HG02798 (cell line): ENCODE data around the gene COL4A2.
"Not testable (repeated sequence)": the region's sequence is repeated elsewhere in the genome, so short reads cannot be mapped to it uniquely, and the experiment has no call there.

Experiments
- ATAC-seq: cut with Tn5 transposase; IDR thresholded peaks from one replicate; pipeline ENCODE4 v1.9.1; 2021; ENCODE audit warnings: mild to moderate bottlenecking; ENCODE audit not compliant: unreplicated experiment, poor library complexity

The COL4A2 gene

DNA sequence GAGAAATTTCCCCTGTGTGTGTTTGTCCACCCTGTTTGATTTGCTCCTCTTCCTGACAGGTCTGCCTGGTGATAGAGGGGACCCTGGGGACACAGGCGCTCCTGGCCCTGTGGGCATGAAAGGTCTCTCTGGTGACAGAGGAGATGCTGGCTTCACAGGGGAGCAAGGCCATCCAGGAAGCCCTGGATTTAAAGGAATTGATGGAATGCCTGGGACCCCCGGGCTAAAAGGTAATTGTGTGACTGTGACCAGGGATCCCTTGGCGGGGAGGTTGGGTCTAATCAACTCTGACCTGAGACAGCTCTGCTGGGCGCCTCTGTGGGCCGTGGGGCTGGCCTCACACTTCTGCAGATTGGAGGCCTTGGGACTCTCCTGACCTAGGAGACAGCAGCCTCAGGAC, 173.1 kb downstream of the COL4A2 start:
- ATAC-seq: no peak

- no peak for ATAC-seq
Measured at GRCh38 chr13:110483386-110483968, 176.4 kb downstream of the COL4A2 start.

- ATAC-seq: no peak
Measured at GRCh38 chr13:110484290-110485048, 177.4 kb downstream of the COL4A2 start.

- ATAC-seq: no peak
Measured at GRCh38 chr13:110485604-110486003, 178.5 kb downstream of the COL4A2 start.

DNA sequence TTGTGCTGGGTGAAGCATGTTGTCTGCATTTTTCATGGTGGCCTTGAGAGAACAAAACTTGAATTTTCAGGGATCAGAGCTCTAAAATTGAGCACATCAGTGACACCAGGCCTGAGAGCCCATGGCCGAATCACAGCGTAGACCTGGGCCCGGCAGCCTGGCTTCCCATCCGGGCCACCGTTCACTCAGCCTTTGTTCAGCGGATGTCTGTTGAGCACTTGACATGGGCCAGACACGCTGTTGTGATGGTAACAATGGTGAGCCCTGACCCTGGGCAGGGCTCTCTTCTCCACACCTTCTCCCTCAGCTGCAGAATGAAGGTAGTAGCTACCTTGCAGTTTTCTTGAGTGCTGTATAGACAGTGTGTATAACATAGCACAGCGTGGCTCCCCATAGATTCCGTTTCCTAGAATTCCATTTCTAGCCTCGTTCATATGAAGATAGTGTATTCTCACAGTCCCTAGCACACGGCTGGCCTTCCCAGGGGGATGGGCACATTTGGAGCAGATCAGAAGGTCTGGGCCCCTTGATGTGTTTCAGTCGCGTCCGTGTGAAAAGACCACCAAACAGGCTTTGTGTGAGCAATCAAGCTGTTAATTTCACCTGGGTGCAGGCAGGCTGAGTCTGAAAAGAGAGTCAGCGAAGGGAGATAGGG, 179.1 kb downstream of the COL4A2 start:
- ATAC-seq: no peak

- ATAC-seq: not testable (repeated sequence)
Measured at GRCh38 chr13:110486880-110487279, 179.8 kb downstream of the COL4A2 start.

DNA sequence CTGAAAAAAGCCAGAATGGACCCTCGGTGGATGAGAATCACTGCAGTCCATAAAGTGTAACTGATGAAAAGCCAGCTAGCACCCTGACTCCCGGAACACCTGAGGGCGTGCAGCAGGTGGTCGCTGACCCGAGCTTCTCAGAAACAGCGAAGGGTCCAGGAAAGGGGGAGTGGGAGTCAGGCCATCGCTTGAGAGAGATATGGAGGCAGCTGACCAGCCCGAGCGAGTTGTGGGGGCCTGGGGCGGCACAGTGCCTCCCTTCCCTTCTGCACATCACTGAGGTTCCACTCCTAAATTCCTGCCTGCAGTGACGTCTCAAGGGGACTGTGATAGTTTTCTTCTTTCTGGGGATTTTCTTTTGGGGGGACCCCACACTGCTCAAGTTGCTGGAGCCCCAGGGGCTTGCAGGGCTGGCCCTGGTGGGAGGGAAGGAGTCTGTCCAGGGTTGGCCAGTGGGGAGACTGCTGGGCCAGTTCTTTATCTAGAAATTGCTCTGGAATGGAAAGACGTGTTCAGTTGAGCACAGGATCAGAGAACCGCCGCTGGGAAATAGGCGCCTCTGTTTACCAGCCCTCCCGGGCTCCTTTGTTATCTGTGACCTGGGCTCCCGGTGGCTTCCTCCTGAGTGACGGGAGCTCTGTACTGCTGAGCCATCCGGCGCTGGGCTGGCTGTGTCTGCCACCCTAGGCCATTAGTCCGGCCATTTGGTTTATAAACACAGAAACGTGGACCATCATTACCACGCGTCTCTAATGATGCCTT, 183.1 kb downstream of the COL4A2 start:
- ATAC-seq: no peak

GRCh38 chr13:110491869-110492678, 185.0 kb downstream of the COL4A2 start:
- ATAC-seq: no peak

GRCh38 chr13:110492679-110493593, 185.9 kb downstream of the COL4A2 start:
- no peak for ATAC-seq

DNA sequence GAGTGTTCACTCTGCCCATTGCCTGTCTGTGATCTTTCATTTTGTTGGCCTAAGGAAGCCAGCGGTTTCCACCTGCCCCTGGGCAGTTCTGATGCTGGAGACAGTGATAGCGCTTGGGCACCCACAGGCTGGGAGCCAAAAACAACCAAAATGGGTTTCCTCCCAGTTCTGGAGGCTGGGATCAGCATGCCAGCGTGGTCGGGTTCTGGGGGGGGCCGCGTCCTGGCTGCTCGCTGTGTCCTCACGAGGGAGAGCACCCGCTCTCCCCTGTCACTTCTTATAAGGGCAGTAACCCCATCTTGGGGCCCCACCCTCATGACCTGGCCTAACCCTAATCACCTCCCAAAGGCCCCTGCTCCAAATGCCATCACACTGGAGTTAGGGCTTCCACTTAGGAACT, 186.5 kb downstream of the COL4A2 start:
- ATAC-seq: no peak

DNA sequence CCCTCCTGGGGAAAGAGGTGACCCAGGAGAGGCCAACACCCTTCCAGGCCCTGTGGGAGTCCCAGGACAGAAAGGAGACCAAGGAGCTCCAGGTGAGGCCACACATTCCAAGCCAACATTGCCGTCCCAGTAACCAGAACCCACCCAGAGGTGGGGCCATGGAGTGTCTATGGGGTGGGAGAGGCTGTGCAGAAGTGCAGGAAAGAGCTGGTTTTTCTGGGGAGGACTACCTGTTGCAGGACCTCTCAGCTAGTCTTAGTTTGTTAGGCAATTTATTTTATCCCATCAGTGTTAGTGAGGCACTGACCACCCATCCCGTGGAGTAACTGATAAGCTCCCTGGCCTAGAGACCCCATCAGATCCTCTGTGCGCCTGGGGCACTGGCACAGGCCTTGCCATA, 188.3 kb downstream of the COL4A2 start:
- no peak for ATAC-seq

DNA sequence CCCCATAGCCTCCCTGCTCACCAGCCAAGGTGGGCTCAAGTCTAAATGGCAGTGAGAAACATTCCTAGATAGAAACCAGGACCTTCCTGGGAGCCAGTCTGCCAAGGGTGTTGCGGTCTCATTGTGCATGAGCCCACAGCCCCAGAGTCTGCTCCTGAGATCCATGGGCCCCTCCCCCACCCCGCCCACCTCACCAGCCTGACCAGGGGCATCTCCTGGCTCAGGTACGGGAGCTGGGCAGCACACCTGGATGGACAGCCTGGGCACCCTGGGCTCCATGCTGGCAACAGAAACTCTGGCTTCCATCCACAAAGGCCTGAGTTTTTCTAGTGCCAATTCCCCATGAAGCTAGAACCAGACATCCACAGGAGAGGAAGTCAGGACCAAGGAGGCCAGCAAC, 188.8 kb downstream of the COL4A2 start:
- ATAC-seq: no peak

- no peak for ATAC-seq
Measured at GRCh38 chr13:110496281-110496680, 189.2 kb downstream of the COL4A2 start.

DNA sequence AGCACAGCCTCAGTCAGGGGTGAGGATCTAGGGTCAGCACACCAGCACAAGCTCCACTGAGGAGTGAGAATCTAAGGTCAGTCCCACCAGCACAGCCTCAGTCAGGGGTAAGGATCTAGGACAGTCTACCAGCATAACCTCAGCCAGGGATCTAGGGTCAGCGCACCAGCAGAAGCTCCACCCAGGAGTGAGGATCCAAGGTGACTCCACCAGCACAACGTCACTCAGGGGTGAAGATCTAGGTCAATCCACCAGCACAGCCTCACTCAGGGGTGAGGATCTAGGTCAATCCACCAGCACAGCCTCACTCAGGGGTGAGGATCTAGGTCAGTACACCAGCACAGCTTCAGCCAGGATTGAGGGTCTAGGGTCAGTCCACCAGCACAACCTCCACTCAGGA, 189.9 kb downstream of the COL4A2 start:
- no peak for ATAC-seq

GRCh38 chr13:110497896-110498295, 190.8 kb downstream of the COL4A2 start:
- ATAC-seq: not testable (repeated sequence)

DNA sequence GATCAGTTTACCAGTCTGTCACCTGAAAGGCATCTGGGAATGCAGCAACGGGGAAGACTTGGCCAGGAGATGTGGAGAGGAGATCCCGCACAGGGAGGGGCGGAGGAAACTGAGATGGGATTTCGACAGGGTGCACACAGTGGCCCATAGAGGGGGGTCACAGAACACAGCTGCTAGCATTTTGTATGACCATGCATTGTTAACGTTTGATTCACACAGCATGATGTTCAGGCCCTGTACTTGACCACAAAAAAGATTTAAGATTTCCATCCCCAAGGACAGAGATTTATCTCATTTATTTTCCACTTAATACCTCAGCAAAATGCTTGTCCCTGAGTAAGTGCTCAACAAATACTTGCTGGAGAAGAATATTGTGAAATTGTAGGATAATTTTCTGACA, 191.2 kb downstream of the COL4A2 start:
- no peak for ATAC-seq

DNA sequence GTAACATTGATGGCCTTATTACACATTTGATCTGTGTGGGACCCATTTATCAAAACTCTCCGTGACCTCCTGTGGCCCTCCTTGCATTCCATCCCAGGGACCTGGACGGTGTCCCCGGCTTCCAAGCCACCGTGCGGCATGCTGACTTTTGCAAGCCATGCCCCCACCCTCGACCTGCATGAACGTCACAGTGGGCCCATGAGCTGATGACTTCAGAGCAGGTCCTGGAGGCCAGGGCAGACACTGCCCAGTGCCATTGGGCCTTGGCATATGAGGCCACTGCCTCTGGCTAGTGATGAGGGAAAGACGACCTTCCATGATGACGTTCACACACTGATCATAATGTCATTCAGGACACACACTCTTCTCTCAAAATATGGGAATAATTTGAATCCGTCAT, 191.7 kb downstream of the COL4A2 start:
- no peak for ATAC-seq

- no peak for ATAC-seq
Measured at GRCh38 chr13:110499621-110500281, 192.7 kb downstream of the COL4A2 start.

- ATAC-seq: no peak
Measured at GRCh38 chr13:110500341-110500740, 193.3 kb downstream of the COL4A2 start.
